ENCODE data around the gene ZSCAN16. TPM values are rescaled to one million over a fixed set of nuclear protein-coding genes. Genes with fewer than 3 reads are reported as not detected.

Gene ZSCAN16
- total RNA-seq, 1 experiment from 2014 or later: 5.3 TPM

GRCh38 chr6:28089054-28089453, 35.4 kb upstream of the ZSCAN16 start:
- Histone ChIP-seq H3K4me1 (ENCODE audit: control insufficient read depth, insufficient read depth, low read length) (no peaks in the 10 kb centered on the region), H3K9me3 (ENCODE audit: control insufficient read depth, insufficient read depth, low read depth, low read length) (peaks cover 36% of the 10 kb centered on the region), H3K36me3 (ENCODE audit: control insufficient read depth, insufficient read depth, low read length) (peaks cover 2% of the 10 kb centered on the region; the same call in 1 of the 2 replicates), H3K27me3 (ENCODE audit: control insufficient read depth, insufficient read depth, low read length) (no peaks in the 10 kb centered on the region), H3K27ac (ENCODE audit: low read length) (no peak overlapping the region), H3K4me3 (ENCODE audit: low read depth in 2 of 2, low read length in 2 of 2) (no peak overlapping the region)
- in situ Hi-C loops (cut with HindIII; ENCODE audit: low pct_unique_long_range_greater_than_20kb, low sequenced_read_pairs): no loop called here
- TF ChIP-seq REST (IDR thresholded peaks at IDR 0.05; ENCODE audit: insufficient read depth in 1 of 2, low read depth in 2 of 2, low read length in 1 of 2): no peak
- no peak for TF ChIP-seq POLR2AphosphoS5 (IDR thresholded peaks at IDR 0.05; ENCODE audit: low read depth, low read length)
- no peak for TF ChIP-seq CTCF (IDR thresholded peaks at IDR 0.05)
- no peak for TF ChIP-seq SIN3A (IDR thresholded peaks at IDR 0.05; ENCODE audit: borderline replicate concordance, insufficient read depth, low read depth, low read length)
- TF ChIP-seq TCF7L2 (IDR thresholded peaks at IDR 0.05; ENCODE audit: low read depth, low read length): no peak
- ChIA-PET POLR2A (no interaction called here), CTCF (no interaction called here)
- no peak for ATAC-seq
- BruUV-seq (replicated peaks): no TSS peak
- no peak for DNase-seq (ENCODE audit: low read depth, low spot score)
- intact Hi-C loops (cut with micrococcal nuclease; ENCODE audit: unreplicated experiment): no loop called here

- POLR2A ChIA-PET: no interaction called here
- no peaks in the 10 kb centered on the region for H3K27me3 ChIP-seq (ENCODE audit: control insufficient read depth, insufficient read depth, low read length)
- H3K36me3 ChIP-seq (ENCODE audit: control insufficient read depth, insufficient read depth, low read length): peaks cover 2% of the 10 kb centered on the region; the same call in 1 of the 2 replicates
Observed at GRCh38 chr6:28090917-28091586, 33.4 kb upstream of the ZSCAN16 start.

More at GRCh38 chr6:28090917-28091586, 33.4 kb upstream of the ZSCAN16 start:
- BruUV-seq (replicated peaks): no TSS peak
- no peaks in the 10 kb centered on the region for H3K4me1 ChIP-seq (ENCODE audit: control insufficient read depth, insufficient read depth, low read length)
- in situ Hi-C loops (cut with HindIII; ENCODE audit: low pct_unique_long_range_greater_than_20kb, low sequenced_read_pairs): no loop called here
- H3K27ac ChIP-seq (ENCODE audit: low read length): no peak overlapping the region
- intact Hi-C loops (cut with micrococcal nuclease; ENCODE audit: unreplicated experiment): no loop called here
- TF ChIP-seq POLR2AphosphoS5 (IDR thresholded peaks at IDR 0.05; ENCODE audit: low read depth, low read length) (no peak), CTCF (IDR thresholded peaks at IDR 0.05) (no peak), TCF7L2 (IDR thresholded peaks at IDR 0.05; ENCODE audit: low read depth, low read length) (no peak), REST (IDR thresholded peaks at IDR 0.05; ENCODE audit: insufficient read depth in 1 of 2, low read depth in 2 of 2, low read length in 1 of 2) (no peak), SIN3A (IDR thresholded peaks at IDR 0.05; ENCODE audit: borderline replicate concordance, insufficient read depth, low read depth, low read length) (no peak)
- CTCF ChIA-PET: no interaction called here
- H3K9me3 ChIP-seq (ENCODE audit: control insufficient read depth, insufficient read depth, low read depth, low read length): peaks cover 35% of the 10 kb centered on the region
- DNase-seq (ENCODE audit: low read depth, low spot score): no peak
- ATAC-seq: no peak
- H3K4me3 ChIP-seq (ENCODE audit: low read depth in 2 of 2, low read length in 2 of 2): no peak overlapping the region; a peak in 1 of 4 replicates
